ENCODE data around the gene SIPA1L3.

SIPA1L3 gene

DNA sequence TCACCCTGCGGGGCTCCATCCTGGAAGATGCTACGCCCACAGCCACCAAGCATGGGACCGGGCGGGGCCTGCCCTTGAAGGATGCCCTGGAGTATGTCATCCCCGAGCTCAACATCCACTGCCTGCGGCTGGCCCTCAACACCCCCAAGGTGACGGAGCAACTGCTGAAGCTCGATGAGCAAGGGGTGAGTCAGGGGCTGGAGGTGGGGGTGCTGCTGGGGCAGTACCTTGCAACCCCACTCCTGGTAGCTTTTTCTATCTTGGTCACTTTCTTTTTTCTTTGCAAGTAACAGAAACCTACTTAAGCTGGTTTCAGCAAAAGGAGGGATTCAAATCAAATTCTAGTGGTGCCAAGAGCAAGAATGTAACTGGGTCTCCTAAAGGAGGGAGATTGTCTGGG lies 193.0 kb downstream of the SIPA1L3 start:
- Histone ChIP-seq H2AFZ (ENCODE audit: low read length) (no peak overlapping the region), H3K9me3 (ENCODE audit: low read length) (peaks cover 7% of the 10 kb centered on the region), H3K27ac (ENCODE audit: low read depth, low read length, poor library complexity, severe bottlenecking) (no peak overlapping the region), H3K9ac (ENCODE audit: low read length) (no peak overlapping the region), H4K20me1 (ENCODE audit: insufficient read depth, low read length) (no peaks in the 10 kb centered on the region), H3F3A (ENCODE audit: insufficient read depth, low read length) (no peaks in the 10 kb centered on the region), H3K27me3 (ENCODE audit: insufficient read depth, low read length) (no peaks in the 10 kb centered on the region), H3K4me3 (ENCODE audit: low read depth, low read length, poor library complexity, severe bottlenecking) (no peak overlapping the region), H3K79me2 (ENCODE audit: insufficient read depth, low read length) (no peaks in the 10 kb centered on the region), H3K9me2 (ENCODE audit: low read depth, low read length) (no peaks in the 10 kb centered on the region), H3K4me2 (ENCODE audit: low read length) (no peak overlapping the region), H3K36me3 (ENCODE audit: insufficient read depth, low read length) (peaks cover 71% of the 10 kb centered on the region), H3K4me1 (ENCODE audit: insufficient read depth, low read length, severe bottlenecking) (peaks cover 13% of the 10 kb centered on the region)
- TF ChIP-seq, protein P1, sequence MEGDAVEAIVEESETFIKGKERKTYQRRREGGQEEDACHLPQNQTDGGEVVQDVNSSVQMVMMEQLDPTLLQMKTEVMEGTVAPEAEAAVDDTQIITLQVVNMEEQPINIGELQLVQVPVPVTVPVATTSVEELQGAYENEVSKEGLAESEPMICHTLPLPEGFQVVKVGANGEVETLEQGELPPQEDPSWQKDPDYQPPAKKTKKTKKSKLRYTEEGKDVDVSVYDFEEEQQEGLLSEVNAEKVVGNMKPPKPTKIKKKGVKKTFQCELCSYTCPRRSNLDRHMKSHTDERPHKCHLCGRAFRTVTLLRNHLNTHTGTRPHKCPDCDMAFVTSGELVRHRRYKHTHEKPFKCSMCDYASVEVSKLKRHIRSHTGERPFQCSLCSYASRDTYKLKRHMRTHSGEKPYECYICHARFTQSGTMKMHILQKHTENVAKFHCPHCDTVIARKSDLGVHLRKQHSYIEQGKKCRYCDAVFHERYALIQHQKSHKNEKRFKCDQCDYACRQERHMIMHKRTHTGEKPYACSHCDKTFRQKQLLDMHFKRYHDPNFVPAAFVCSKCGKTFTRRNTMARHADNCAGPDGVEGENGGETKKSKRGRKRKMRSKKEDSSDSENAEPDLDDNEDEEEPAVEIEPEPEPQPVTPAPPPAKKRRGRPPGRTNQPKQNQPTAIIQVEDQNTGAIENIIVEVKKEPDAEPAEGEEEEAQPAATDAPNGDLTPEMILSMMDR (IDR thresholded peaks at IDR 0.05; ENCODE audit: low read length): no peak
- TF ChIP-seq EZH2 (IDR thresholded peaks at IDR 0.05; ENCODE audit: borderline replicate concordance, low read length): no peak

DNA sequence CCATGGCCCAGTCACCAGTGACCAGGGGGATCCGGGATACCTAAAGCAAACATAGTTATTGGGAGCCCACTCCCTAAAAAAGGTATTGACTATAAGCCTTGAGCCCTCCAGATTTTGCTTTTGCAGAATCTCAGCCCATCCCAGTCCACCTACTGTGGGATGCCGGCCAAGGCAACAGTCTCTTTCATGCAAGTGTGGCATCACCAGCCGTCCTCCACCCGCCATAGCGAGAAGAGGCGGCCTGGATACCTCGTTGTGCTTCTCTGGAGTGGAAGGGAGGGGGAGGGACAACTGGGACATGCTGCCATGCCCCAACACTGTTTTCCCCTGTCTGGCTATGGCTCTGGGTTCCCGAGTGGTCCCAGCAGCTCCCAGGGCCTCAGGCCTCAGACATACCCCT lies 193.6 kb downstream of the SIPA1L3 start:
- no peaks in the 10 kb centered on the region for H4K20me1 ChIP-seq (ENCODE audit: insufficient read depth, low read length)
- TF ChIP-seq, protein P1 (IDR thresholded peaks at IDR 0.05; ENCODE audit: low read length): no peak
- TF ChIP-seq EZH2 (IDR thresholded peaks at IDR 0.05; ENCODE audit: borderline replicate concordance, low read length): no peak
- H3K4me3 ChIP-seq (ENCODE audit: low read depth, low read length, poor library complexity, severe bottlenecking): no peak overlapping the region
- peaks cover 78% of the 10 kb centered on the region for H3K36me3 ChIP-seq (ENCODE audit: insufficient read depth, low read length)
- peaks cover 7% of the 10 kb centered on the region for H3K9me3 ChIP-seq (ENCODE audit: low read length)
- H2AFZ ChIP-seq (ENCODE audit: low read length): no peak overlapping the region
- H3K9me2 ChIP-seq (ENCODE audit: low read depth, low read length): no peaks in the 10 kb centered on the region
- H3K27ac ChIP-seq (ENCODE audit: low read depth, low read length, poor library complexity, severe bottlenecking): no peak overlapping the region
- H3K79me2 ChIP-seq (ENCODE audit: insufficient read depth, low read length): no peaks in the 10 kb centered on the region
- H3K4me2 ChIP-seq (ENCODE audit: low read length): no peak overlapping the region
- H3F3A ChIP-seq (ENCODE audit: insufficient read depth, low read length): no peaks in the 10 kb centered on the region
- H3K9ac ChIP-seq (ENCODE audit: low read length): no peak overlapping the region
- peaks cover 6% of the 10 kb centered on the region for H3K4me1 ChIP-seq (ENCODE audit: insufficient read depth, low read length, severe bottlenecking)
- H3K27me3 ChIP-seq (ENCODE audit: insufficient read depth, low read length): no peaks in the 10 kb centered on the region

DNA sequence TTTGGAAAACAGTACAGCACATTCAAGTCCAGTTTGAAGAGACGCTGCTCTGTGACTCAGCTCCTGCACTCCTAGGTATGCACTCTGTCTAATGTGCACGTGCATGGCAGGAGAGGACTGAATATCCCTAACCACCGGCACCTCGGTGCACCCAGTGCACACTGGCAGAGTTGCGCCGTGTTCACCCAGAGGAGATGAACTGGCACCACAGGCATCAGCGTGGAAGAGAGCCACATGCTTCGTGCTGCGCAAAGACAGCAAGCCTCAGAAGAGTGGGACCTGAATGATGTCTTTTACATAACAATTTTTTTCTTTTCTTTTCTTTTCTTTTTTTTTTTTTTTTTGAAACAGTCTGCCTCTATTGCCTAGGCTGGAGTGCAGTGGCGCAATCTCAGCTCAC lies 194.7 kb downstream of the SIPA1L3 start:
- H3K9me3 ChIP-seq (ENCODE audit: low read length): peaks cover 7% of the 10 kb centered on the region
- no peak overlapping the region for H3K9ac ChIP-seq (ENCODE audit: low read length)
- no peaks in the 10 kb centered on the region for H3K4me1 ChIP-seq (ENCODE audit: insufficient read depth, low read length, severe bottlenecking)
- H3F3A ChIP-seq (ENCODE audit: insufficient read depth, low read length): no peaks in the 10 kb centered on the region
- H3K4me3 ChIP-seq (ENCODE audit: low read depth, low read length, poor library complexity, severe bottlenecking): no peak overlapping the region
- H3K27ac ChIP-seq (ENCODE audit: low read depth, low read length, poor library complexity, severe bottlenecking): no peak overlapping the region
- H3K9me2 ChIP-seq (ENCODE audit: low read depth, low read length): no peaks in the 10 kb centered on the region
- TF ChIP-seq, protein P1 (IDR thresholded peaks at IDR 0.05; ENCODE audit: low read length): no peak
- TF ChIP-seq EZH2 (IDR thresholded peaks at IDR 0.05; ENCODE audit: borderline replicate concordance, low read length): no peak
- H2AFZ ChIP-seq (ENCODE audit: low read length): no peak overlapping the region
- H3K4me2 ChIP-seq (ENCODE audit: low read length): no peak overlapping the region
- no peaks in the 10 kb centered on the region for H3K27me3 ChIP-seq (ENCODE audit: insufficient read depth, low read length)
- no peaks in the 10 kb centered on the region for H4K20me1 ChIP-seq (ENCODE audit: insufficient read depth, low read length)
- no peaks in the 10 kb centered on the region for H3K79me2 ChIP-seq (ENCODE audit: insufficient read depth, low read length)
- H3K36me3 ChIP-seq (ENCODE audit: insufficient read depth, low read length): peaks cover 89% of the 10 kb centered on the region

Measured in OCI-LY1 (cell line).